ENCODE results near the gene SVIL.
"Not testable (repeated sequence)": the region's sequence is repeated elsewhere in the genome, so short reads cannot be mapped to it uniquely, and the experiment has no call there.

Gene SVIL

DNA sequence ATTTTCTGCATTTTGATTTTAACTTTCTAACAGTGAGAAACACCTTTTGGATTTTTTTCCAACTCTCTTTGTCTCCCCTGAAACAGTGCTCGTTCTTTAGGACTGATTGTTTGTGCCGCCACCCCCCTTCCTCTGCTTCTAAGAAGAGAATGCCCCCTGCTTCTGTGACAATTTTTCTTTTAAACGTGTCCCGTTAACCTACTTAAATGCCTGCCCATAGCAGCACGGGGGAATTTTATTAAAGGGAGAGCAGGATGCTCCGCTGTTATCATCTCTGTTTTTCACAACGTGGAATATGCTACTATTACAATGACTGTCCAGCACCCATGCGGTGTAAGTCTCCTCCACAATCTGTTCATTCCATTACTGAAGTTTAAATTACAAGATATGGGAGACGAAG lies 67.8 kb downstream of the SVIL start:
- no peak for DNase-seq

GRCh38 chr10:29566209-29566608 lies 68.6 kb downstream of the SVIL start:
- not testable (repeated sequence) for DNase-seq

DNA sequence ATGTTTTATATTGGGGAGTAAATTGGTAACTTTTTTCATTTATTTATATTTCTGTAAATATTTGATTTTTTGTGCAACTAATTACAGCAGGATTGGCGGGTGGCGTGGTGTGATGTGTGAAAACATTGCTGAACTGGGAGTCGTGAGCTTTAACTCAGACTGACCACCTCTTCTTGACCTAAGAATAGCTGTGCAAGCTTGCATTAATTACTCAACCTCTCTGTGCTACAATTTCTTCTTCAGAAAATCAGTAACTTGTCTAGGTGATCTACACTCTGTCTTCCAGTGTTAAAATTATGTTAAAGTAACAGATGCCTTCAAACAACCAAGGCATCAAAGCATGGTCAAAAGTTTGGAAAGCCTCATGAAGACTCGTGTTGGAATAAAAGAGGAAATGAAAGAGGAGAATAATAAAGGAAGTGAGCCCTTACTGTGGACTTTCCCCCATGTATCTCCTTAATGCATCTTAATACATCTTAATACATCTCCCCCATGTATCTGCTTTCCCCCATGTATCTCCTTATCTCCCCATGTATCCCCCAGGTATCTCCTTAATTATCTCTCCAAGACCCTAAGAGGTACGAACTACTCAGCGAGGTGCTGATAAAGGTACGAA lies 71.2 kb downstream of the SVIL start:
- no peak for DNase-seq

DNA sequence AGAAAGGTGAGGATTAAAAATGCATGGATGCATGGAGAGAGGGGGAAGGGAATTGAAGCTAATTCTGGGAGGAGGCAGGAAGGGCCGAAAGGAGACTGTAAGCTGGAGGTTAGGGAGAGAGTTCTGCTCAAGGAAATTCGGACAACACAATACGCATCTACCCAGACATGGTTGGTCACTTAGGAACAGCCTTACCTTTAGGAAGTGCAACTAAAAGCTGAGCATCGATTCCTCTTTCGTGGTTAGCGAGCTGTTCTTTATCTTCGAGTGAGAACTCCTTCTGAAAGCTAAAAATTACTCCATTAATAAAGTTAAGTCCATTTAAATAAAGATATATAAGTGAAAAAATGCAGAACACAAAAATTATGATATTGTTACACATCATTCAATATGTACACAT lies 71.8 kb downstream of the SVIL start:
- DNase-seq = not testable (repeated sequence)

- no peak for DNase-seq
These were observed 74.8 kb downstream of the SVIL start for GRCh38 chr10:29559996-29560395.

GRCh38 chr10:29557665-29558064 lies 77.1 kb downstream of the SVIL start:
- no peak for DNase-seq

- peak; percentile 89 for DNase-seq
These were observed 78.9 kb downstream of the SVIL start for GRCh38 chr10:29555746-29556481.

DNA sequence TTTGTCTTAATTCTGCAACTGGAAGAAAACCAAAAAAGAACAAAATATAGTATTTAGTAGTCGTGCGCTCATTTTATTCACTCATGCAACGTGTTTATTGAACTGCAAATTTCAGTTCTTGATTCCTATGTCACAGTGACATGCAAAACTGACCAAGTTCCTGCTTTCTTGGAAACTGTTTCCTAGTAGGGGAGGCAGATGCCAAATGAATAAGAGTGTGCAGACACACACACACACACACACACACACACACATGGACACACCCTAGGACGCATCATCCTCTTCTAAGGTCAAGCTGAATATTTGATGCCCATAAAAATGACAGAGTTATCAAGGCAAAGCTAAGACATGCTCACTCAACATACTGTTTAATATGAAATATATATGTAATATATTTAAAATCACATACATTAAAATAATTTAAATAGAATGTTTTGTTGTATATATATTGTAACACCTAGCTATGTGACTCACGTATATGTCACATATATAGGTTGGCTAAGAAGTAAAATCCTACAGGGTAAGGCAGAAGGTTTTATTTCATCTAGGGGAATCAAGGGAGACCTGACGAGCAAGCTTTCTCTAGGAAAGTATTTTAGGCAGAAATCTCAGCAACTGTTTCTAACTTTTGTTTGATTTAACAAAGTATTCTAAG lies 79.6 kb downstream of the SVIL start:
- DNase-seq = no peak

DNA sequence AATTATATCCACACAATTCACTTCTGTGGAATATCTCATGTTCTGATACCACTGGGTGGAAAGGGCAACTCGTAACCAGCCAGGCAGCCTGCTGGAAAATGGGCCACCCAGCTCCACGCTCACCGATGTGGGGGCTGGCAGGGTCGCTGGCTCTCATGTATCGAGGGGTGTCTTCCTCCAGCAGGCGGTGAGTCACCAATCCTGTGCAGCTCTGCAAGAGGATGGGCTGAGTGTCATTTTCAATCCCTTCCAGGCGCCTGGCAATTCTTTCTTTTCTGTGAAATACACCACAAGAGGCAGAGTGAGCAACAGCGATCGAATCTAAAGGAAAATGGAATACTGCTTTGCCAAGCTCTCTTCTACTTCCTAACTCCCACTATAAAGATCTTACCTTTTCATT lies 80.1 kb downstream of the SVIL start:
- DNase-seq = peak; percentile 89

DNA sequence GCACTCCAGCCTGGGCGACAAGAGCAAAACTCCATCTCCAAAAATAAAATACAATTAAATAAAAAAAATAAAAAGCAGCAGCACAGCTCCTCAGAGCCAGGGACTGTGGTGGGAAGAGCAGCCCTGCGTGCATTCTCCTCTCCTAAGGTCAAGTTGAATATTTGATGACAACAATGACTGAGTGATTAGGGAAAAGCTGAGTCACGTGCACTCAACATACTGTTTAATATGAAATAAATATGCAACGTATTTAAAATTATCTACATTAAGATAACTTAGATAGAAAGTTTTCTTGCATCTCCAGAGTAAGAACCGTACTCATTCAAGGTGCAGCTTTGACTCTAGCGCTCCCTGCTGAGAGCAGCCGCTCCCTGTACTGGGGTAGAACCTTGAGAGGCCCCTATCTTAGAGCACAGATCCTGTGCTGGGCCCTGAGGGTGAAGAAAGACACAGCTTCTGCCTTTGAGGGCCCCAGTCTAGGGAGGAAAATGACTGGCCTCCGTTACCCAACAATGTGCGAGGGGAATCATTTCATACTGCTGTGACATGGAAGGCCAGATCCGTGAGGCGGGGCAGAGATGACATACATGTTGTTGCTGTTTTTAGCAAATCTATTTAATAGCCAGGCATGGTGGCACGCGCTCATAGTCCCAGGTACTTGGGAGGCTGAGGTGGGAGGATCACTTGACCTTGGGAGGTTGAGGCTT lies 81.1 kb downstream of the SVIL start:
- DNase-seq = no peak

DNA sequence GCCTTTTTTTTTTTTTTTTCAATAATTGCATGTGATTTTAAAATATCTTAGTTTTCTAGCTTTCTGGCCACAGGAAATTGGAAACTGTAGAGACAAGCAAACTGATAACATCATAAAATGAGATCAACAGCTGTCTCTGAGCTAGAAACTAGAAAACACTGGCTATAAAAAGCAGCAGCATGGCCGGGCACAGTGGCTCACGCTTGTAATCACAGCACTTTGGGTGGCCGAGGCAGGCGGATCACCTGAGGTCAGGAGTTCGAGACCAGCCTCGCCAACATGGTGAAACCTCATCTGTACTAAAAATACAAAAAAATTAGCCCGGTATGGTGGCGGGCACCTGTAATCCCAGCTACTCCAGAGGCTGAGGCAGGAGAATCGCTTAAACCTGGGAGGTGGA lies 81.7 kb downstream of the SVIL start:
- DNase-seq = not testable (repeated sequence)

DNA sequence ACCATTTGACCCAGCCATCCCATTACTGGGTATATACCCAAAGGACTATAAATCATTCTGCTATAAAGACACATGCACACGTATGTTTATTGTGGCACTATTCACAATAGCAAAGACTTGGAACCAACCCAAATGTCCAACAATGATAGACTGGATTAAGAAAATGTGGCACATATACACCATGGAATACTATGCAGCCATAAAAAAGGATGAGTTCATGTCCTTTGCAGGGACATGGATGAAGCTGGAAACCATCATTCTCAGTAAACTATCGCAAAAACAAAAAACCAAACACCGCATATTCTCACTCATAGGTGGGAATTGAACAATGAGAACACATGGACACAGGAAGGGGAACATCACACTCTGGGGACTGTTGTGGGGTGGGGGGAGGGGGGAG lies 85.3 kb downstream of the SVIL start:
- not testable (repeated sequence) for DNase-seq

GRCh38 chr10:29546773-29547313 lies 87.9 kb downstream of the SVIL start:
- DNase-seq = no peak

- DNase-seq = no peak
These were observed 89.6 kb downstream of the SVIL start for GRCh38 chr10:29545122-29545521.

DNA sequence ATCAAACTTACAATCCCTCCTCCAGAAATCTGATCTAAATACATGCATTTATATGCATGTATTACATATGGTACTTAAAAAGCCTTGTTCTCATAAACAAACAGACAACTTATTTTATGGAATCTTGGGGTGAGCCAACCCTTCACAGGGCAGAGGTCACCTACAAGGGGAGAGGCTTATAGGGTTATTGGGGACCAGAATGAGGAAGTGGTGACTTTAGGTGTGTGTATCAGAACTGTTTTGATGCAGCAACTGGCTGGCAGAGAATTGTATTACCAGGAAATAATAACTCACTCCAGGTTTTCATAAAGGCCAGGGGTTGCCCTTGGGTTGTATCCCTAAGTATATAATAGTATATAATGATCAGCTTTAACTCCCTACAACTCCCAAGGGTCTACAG lies 91.1 kb downstream of the SVIL start:
- DNase-seq = no peak

DNA sequence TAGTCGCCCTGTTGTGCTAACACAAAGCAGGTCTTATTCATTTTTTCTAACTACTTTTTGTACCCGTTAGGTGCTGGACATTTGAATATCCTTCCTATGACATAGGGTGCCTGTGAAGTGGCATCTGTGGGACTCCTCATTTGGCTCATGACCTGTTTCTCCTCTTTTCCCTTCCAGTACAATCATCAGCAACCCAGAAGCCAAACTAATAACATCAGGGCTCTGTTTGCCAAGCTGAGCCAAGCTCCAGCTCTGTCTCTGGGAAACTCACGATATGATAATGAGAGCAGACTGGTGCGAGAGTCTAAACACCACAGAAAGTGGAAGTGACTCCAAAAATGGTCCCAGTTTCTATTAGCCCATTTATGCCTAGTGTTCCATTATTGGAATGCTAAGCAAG lies 92.0 kb downstream of the SVIL start:
- no peak for DNase-seq

DNA sequence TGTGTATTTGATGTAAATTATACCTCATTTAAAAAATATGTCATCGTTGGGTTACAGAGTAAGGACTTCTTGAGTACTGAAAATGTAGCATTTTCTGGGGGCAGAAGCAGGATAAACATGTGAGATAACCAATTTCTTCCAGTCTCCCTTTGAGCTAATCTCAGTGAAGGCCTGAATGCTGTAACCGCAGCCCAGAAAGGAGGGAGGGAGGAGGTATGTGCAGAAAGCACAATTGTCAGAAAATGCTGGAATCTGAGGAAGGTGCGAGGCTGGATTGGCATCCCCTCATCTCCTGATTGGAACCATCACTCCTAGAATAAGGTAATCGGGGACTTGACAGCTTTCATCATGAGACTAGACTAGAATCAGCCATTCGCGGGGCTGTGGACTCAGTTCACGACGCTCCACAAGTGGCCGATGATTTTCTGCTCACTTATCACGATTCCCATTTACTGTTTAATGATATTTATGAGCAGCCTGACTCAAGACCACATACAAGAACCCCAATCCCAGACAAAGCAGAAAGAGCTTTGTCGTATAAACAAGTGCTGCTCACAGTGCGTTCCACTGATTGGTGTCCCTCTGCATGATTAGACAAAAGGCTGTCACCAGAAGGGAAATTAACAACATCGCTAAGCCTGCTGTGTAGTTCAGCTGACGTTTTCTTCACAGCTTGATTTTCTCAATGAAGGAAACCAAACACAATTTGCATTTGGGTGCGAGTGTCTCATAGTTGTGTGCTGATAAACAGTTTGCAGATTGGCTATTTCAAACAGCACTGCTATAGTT lies 93.2 kb downstream of the SVIL start:
- no peak for DNase-seq

GRCh38 chr10:29540016-29540415 lies 94.8 kb downstream of the SVIL start:
- DNase-seq = no peak

DNA sequence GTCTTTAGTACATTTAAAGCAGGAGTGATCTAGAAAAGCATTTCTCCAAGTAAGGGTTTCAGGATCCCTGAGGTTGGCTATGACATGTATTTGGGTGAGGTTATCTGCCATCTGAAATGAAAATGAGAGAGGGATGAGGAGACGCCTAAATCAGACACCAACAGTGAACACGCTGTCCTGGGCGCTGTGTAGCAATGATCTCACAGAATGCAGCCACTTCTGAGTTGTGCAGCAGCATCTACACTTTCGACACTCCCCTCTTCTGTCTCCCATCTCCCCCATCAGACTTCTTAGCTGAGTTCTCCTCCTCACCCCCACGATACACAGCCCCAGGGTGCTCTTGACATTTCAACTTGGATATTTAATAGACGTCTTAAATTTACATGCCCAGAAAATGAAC lies 95.4 kb downstream of the SVIL start:
- DNase-seq = no peak

GRCh38 chr10:29537799-29538198 lies 97.0 kb downstream of the SVIL start:
- no peak for DNase-seq

DNA sequence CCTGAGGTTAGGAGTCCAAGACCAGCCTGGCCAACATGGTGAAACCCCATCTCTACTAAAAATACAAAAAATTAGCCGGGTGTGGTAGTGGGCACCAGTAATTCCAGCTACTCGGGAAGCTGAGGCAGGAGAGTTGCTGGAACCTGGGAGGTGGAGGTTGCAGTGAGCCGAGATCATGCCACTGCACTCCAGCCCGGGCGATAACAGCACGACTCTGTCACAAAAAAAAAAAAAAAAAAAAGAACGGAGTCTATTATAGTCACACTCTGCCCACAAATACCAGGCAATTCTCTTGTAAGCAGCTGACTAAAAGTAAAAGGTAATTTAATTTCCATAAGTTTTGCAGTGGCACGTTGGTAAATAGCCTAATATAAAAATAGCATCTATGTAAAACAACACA lies 98.1 kb downstream of the SVIL start:
- DNase-seq = not testable (repeated sequence)

DNA sequence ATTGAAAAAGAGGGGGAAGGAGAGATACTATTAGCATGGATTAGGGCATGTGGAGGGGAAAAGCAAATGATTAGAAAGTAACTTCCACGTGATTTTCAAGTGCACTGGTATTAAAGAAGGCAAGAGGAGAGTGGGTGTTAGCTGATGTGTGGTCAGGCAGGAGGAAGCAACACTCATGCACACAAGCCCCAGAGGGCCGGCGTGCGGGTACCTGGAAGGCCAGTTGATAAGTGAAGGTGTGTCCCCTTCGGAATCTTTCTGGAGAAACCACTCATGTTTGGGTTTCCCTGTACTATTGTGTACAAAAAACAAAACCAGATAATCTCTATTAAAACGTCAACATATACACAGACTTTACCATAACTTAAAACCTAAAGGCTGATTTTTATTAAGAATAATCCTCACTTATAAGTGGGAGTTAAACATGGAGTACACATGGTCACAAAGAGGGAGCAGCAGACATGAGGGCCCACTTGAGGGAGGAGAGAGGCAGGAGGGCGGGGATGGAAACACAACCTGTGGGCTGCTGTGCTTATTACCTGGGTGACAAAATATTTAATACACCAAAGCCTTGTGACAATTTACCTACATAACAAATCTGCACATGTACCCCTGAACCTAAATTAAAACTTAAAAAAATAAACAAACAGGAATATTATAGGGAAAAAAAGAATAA lies 98.9 kb downstream of the SVIL start:
- no peak for DNase-seq

All from islet precursor cell (in vitro differentiated cells).